HG03460 (cell line): ENCODE data around the gene UBASH3B.

Experiments
- ATAC-seq: cut with Tn5 transposase; IDR thresholded peaks from one replicate; pipeline ENCODE4 v1.9.1; 2021; ENCODE audit not compliant: unreplicated experiment

The UBASH3B gene

GRCh38 chr11:122705396-122705795 lies 49.9 kb downstream of the UBASH3B start:
- ATAC-seq: no peak

DNA sequence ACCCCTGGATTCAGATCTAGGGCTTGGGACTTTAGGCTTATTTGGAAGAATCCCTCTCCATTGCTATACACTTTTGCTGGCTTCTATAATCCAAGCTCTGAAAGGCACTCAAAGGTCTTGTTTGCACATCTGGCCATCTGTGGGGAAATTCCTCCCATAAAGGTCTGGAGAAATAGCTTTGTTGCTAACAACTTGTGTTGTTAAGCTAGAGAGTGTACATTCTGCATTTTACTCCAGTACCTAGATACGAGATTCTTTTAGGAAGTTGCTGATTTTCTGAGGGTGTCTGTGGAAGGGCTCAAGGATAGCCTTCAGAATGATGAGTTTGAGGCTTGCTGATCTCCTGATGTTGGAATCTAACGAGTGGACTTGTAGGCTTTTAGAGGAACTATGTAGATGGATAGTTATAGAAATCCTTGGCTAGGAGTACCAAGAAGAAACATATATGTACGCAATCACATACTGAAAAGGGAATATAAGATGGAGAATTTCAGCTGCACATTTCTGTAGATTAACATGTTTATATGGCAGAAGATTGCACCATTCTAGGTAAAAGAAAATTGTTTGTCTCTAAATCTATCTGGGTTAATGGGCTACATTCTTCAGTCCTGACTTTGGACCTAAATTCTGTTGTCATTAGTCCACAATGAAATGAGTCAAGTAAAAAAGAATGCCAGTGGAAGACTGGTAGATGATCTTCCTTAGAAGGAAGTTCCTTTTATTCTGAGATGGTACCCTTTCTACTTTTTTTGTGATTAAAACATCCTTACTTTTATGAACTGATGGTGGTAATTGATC lies 51.0 kb downstream of the UBASH3B start:
- no peak for ATAC-seq

DNA sequence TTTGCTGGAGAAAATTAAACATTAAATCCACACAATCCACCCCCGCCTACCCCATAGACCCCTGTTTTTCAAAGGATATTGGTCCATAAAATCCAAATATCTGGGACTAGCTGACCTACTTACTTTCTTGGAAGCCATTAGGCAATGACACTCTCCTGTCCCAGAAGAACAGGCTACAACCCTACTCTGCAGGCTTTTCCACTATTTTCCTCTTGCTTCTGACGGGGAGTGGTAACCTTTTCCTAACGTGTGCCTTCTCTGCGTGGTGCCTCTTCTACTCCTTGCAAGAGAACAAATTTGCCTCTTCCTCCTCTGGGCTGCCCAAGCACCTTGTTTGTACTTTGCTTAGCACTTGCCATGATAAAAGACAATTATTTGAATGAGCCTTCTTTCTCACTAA lies 51.6 kb downstream of the UBASH3B start:
- no peak for ATAC-seq

DNA sequence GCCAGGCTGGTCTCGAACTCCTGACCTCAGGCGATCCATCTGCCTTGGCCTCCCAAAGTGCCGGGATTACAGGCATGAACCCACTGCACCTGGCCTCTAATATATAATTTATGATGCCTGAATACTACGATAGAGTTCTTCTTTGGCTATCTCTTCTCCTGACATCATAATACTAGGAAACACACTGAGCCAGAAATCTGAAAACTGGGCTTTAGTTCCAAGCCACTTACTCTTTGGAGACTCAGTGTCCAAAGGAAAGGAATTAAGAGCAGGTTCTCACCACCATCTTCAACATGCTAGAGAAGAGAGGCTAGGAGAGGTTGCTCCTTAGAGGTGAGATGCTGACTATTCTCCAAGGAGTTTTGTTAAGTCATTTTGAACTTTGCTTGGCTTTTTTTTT lies 52.4 kb downstream of the UBASH3B start:
- ATAC-seq: no peak

DNA sequence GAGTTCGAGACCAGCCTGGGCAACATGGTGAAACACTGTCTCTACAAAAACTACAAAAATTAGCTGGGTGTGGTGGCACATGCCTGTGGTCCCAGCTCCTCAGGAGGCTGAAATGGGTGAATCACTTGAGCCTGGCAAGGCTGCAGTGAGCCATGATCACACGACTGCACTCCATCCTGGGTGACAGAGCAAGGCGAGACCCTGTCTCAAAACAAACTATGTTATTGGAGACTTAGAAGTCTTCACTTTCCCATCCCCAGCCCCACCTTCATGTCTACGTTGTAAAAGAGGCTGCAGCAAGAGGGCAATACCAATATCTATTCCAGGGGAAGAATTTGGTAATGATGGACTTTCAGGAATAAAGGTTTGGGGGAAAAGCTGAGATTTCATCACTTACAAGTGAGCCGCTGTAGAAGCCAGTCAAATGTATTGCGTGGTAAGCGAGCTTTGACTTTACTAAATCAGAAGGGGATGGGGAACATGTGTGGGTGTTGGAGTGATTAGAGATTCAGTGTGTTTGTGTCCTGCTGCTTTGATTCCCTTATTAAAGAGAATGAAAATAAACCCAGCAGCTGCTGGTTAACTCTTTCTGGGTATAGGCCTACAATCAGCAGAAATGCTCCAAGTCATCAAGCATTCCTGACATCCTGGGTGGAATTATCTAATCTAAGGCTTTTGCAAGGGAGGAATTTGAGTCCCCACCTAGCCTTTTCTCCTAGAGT lies 53.7 kb downstream of the UBASH3B start:
- ATAC-seq: no peak

GRCh38 chr11:122711362-122711761 lies 55.8 kb downstream of the UBASH3B start:
- no peak for ATAC-seq

- ATAC-seq: no peak
Observed at GRCh38 chr11:122711831-122712381, 56.4 kb downstream of the UBASH3B start.

GRCh38 chr11:122714004-122714403 lies 58.5 kb downstream of the UBASH3B start:
- ATAC-seq: no peak

- ATAC-seq: no peak
Observed at GRCh38 chr11:122714484-122714883, 59.0 kb downstream of the UBASH3B start.

DNA sequence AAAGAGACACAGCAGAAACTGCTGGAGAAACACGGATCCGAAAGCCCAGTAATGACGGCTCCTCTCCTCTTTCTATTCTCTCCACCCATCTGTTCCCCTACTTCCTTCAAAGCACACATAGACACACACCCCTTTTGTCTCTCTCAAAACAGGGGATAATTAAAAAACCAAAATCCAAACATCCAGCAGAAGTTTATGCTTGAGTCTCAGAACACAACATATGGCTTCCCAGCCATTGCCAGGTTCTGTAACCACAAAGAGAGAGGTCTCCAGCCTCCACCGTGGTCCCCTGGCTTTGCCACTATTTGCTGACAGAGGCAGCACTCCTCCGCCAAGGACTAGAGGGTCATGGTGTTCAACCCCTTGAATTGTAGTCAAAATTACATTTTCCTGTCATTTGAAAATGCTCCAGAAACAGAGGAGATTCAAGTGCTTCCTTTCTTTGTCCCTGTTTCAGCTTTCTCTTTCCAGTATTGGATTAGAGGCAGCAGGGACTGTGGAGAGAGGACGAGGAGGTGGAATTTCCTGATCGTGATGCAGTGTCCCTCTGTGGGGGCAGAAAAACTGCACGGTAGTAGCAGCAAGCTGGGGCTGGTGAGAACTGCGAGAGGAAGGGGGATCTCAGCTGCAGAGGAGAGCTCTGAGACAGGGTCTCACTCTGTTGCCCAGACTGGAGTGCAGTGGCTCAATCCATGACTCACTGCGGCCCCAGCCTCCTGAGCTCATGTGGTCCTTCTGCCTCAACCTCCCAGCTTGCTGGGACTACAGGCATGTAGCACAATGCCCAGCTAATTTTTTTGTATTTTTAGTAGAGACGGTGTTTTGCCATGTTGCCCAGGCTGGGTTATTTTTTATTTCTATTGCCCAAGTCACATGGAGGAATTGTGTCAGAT lies 60.3 kb downstream of the UBASH3B start:
- no peak for ATAC-seq

DNA sequence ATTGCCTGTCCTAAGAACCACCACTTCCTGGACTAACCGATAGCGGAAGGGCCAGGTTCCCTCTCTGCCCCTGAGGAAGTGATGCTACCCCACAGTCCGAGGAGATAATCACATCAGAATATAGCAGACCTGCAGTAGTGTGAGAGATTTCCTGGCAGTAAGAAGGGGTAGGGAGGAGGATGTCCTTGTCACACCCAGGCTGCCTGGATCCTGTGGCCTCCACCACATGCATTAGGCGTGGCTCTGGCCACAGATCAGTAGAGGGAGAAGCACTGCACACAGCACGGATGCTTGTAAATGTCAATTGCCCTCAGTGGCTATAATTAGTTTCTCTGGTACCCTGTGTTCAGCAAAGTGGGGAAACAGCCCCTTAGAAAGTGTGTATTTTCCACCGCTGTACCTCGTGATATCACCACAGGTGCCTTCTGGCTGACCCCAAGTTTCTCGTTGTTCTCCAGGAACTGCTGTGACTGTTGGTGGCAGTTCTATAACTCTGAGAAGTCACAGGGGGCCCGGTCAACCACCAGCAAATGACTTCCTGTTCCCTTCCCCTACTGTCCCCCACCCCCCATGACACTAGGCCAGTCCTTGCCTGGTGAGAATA lies 61.8 kb downstream of the UBASH3B start:
- ATAC-seq: peak; percentile 83

- no peak for ATAC-seq
Observed at GRCh38 chr11:122720107-122720881, 64.8 kb downstream of the UBASH3B start.

DNA sequence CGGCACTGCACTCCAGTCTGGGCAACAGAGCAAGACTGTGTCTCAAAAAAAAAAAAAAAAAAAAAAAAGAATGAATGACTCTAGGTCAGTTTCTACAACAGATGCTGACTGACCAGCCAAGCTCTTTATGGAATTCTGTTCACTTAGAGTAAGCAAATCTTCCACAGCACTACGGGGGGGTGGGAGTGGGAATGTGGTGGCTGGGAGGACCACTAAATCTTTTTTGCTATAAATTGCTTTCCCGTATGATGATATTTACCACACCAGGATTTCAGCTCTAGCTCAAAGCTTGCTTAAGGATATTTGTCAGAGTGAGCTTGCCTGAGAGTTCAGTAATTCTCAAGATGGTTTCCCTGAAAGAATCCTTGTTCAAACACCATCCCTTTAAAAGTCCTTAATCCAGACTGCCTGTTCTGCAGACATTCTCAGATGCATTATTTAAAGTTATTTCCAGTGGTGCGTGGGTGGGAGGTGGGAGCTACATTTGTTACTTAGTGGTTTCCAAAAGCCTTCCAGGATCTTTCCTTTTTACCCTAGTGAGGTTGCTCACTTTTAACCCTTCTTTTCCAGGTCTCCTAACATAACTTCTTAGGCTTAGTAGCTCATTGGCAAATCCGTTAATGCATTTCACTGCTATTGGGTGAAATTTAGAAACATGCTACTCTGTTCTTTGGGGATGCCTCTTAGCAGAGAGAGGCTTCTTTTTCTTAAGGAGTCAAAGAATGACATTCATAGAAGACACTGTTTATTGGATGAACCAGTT lies 65.9 kb downstream of the UBASH3B start:
- no peak for ATAC-seq

- no peak for ATAC-seq
Observed at GRCh38 chr11:122721964-122722266, 66.4 kb downstream of the UBASH3B start.

- ATAC-seq: no peak
Observed at GRCh38 chr11:122723106-122723505, 67.6 kb downstream of the UBASH3B start.

- ATAC-seq: no peak
Observed at GRCh38 chr11:122723576-122723975, 68.1 kb downstream of the UBASH3B start.

DNA sequence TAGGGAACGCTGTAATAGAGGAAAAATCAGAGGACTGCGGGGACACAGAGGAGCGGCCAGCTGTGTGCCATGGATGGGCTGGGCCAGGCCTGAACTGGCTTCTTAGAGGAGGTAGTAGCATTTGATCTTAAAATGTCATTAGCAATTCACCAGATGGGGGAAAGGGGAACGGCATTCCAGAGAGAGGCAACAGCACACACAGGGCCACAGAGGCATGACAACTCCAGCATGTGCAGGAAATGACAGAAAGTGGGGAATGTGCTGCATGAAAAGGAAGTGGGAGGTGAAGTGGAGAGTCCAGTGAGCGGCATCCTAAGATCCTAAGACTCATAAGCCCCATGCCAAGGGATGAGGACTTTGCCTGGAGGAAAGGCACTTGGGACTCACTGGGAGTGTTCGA lies 69.0 kb downstream of the UBASH3B start:
- no peak for ATAC-seq

DNA sequence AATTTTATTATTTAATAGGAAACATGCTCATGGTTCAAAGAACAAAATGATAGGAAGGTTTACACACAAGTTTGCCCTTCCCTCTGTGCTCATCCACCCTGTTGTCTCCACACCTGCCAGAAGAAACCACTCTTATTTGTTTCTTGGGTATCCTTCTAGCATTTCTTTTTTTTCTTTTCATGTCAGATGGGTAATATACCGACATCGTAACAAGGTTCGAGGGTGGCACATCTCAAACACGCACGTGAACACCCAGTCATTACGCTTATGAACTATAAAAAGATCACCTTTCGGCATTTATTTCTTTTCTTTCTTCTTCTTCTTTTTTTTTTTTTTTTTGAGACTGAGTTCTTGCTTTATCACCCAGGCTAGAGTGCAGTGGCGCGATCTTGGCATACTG lies 70.5 kb downstream of the UBASH3B start:
- no peak for ATAC-seq

- ATAC-seq: peak; percentile 71
Observed at GRCh38 chr11:122727101-122727929, 71.8 kb downstream of the UBASH3B start.
